Esophagus muscularis mucosa (tissue), 4 donors: ENCODE data around the gene CNTRL.

Source experiments
- EP300 ChIP-seq: sonication (generic); formaldehyde crosslinking; IDR thresholded peaks from one replicate; pipeline ENCODE4 v1.6.1; 2017; ENCODE audit warnings: antibody characterized with exemption
- POLR2A ChIP-seq: fragments of 450-650 bp; IDR thresholded peaks from one replicate; pipeline ENCODE4 v1.6.1; 2017; ENCODE audit warnings: antibody characterized with exemption, moderate library complexity, mild to moderate bottlenecking, low read depth
- POLR2AphosphoS5 ChIP-seq, 2 donors: sonication (generic); formaldehyde crosslinking; IDR thresholded peaks; one replicate each; pipeline ENCODE4 v1.6.1; 2017; ENCODE audit warnings: antibody characterized with exemption in 2 of 2
- TF ChIP-seq, protein P1 (sequence below), 3 experiments: fragments of 200-600 bp in 2 of 3; fragments of 450-650 bp in 1 of 3; sonication (generic) in 2 of 3; IDR thresholded peaks; one replicate each; pipeline ENCODE4 v1.5.1; 2017 to 2019; ENCODE audit warnings: antibody characterized with exemption in 3 of 3, mild to moderate bottlenecking in 2 of 3, moderate library complexity in 1 of 3

DNA sequence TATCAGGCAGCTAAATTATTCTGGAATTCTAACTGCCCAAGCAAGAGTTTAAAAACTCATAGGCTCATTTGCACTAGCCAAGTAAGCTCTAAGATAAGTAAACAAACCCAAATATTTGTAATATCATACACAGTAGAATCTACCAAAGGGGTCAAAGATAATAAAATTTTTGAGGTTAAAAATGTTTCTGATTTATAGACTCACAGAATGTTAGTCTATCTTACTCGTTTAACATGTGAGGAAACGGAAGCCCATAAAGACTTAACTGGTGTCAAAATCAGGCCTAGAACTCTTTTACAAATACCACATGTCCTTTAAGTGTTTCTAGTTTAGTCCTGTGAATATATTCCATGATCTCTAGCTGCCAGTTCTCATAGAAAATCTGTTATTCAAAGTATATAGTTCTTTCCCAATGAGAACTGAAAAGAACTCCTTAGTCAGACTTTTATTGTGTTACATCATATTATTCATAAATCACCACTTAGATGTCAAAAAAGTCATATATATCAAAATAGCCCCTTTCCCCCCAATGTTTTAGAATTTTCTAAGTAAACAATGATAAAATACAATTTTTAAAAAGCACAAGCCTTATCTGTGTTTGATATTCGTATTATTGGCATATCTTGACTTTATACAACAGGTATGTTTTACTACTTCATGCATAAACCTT is 113.0 kb downstream of the CNTRL start:
- TF ChIP-seq, protein P1, sequence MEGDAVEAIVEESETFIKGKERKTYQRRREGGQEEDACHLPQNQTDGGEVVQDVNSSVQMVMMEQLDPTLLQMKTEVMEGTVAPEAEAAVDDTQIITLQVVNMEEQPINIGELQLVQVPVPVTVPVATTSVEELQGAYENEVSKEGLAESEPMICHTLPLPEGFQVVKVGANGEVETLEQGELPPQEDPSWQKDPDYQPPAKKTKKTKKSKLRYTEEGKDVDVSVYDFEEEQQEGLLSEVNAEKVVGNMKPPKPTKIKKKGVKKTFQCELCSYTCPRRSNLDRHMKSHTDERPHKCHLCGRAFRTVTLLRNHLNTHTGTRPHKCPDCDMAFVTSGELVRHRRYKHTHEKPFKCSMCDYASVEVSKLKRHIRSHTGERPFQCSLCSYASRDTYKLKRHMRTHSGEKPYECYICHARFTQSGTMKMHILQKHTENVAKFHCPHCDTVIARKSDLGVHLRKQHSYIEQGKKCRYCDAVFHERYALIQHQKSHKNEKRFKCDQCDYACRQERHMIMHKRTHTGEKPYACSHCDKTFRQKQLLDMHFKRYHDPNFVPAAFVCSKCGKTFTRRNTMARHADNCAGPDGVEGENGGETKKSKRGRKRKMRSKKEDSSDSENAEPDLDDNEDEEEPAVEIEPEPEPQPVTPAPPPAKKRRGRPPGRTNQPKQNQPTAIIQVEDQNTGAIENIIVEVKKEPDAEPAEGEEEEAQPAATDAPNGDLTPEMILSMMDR (IDR thresholded peaks at IDR 0.05): no peak
- TF ChIP-seq EP300 (no peak), POLR2A (no peak), POLR2AphosphoS5 (IDR thresholded peaks at IDR 0.05) (no peak)
